D721Med (cell line): ENCODE results near the gene OXSR1.

Experiments
- DNase-seq: peaks from one replicate; pipeline ENCODE4 v3.0.0; 2011; ENCODE audit warnings: low spot score; ENCODE audit not compliant: insufficient read length
- FAIRE-seq: peaks from 2 replicates; lab custom pipeline; 2011; peaks lifted over from hg19 to GRCh38; lab: Jason Lieb, UNC
- CTCF ChIP-seq: IDR thresholded peaks from 2 replicates; pipeline ENCODE4 v1.5.1; 2012; ENCODE audit warnings: mild to moderate bottlenecking, control low read depth; ENCODE audit not compliant: insufficient read depth; ENCODE audit errors: missing control alignments

OXSR1 gene

DNA sequence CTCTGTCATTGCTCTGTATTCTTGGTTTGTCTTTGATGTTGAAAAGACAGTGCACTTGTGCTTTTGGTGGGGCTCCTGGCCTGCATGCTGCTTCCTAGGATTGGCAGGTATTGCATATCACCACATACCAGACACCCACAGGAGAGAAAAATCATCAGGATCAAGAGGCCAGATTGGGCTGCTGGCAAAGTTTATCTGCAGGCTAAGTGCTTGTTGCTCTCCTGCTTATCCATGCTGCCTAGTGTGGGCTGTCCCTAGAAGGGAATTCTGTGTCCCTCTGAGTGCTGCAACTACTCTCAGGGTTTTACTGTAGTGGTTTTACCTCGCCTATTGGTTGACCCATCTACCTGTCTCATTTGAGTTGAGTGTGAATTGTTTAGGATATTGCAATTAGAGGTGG, 99.4 kb downstream of the OXSR1 start:
- DNase-seq (no peak), FAIRE-seq (no peak)

GRCh38 chr3:38265604-38266307, 100.4 kb downstream of the OXSR1 start, which contains the start of gene SLC22A13:
Gene SLC22A13, plus strand, starts transcription at chr3:38265812. Its CDS starts 49 bp downstream, at chr3:38265861.
- FAIRE-seq (no peak), DNase-seq (no peak)
- no peak for TF ChIP-seq CTCF

More for the DNA sequence above, 99.4 kb downstream of the OXSR1 start:
- TF ChIP-seq CTCF, result no peak

DNA sequence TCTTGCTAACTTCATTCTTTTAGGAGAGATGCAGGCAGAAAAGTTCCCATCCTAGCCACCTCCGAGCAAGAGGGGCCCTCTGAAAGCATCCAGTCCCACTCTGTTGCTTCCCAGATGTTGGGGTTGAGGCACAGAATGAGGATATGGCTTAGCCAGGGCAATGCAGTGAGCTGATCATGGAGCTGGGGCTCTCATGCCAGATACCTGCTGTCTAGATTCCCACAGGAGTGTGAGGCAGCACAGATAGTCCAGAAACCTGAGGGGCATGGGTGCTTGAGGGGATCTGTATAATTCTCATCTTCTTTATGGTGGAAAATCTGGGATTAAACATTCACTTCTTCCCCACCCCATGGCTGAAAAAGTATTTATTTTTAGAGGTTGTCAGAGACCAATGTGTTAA, 101.5 kb downstream of the OXSR1 start:
- FAIRE-seq, result no peak
- DNase-seq, result no peak

GRCh38 chr3:38267662-38268061, 102.3 kb downstream of the OXSR1 start:
- DNase-seq (no peak), FAIRE-seq (no peak)
- no peak for TF ChIP-seq CTCF

More for the DNA sequence above, 101.5 kb downstream of the OXSR1 start:
- no peak for TF ChIP-seq CTCF

GRCh38 chr3:38268087-38268486, 102.8 kb downstream of the OXSR1 start:
- FAIRE-seq (no peak), DNase-seq (no peak)
- no peak for TF ChIP-seq CTCF

- FAIRE-seq, result no peak
- no peak for DNase-seq
- TF ChIP-seq CTCF, result no peak
Observed at GRCh38 chr3:38268522-38268921, 103.2 kb downstream of the OXSR1 start.

DNA sequence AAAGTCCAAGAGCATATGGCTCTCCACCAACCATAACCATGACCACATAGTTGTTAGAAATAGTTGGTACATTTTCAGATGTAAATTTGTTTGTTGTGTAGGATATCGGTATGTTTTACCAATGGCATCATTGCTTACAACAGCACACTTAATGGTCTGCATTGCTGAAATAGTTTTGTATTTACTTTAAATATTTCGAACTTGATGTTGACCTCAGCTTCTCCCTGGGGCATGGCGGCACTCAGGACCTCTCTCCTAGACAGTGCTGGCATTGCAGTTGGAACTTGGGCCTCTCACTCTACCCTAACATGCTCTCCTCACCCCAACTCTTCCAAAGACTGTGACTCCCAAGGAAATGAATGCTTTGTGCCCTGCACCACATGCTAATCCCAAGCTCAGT, 105.3 kb downstream of the OXSR1 start:
- TF ChIP-seq CTCF, result no peak
- DNase-seq (no peak), FAIRE-seq (no peak)
